GM19395 (cell line): ENCODE measurements around the gene LRRN3.

Source experiments
- ATAC-seq: cut with Tn5 transposase; IDR thresholded peaks from one replicate; pipeline ENCODE4 v1.9.1; 2021; ENCODE audit warnings: mild to moderate bottlenecking, moderate library complexity; ENCODE audit not compliant: unreplicated experiment

LRRN3 gene

GRCh38 chr7:111076205-111076604 lies 14.7 kb upstream of the LRRN3 start:
- ATAC-seq = no peak

DNA sequence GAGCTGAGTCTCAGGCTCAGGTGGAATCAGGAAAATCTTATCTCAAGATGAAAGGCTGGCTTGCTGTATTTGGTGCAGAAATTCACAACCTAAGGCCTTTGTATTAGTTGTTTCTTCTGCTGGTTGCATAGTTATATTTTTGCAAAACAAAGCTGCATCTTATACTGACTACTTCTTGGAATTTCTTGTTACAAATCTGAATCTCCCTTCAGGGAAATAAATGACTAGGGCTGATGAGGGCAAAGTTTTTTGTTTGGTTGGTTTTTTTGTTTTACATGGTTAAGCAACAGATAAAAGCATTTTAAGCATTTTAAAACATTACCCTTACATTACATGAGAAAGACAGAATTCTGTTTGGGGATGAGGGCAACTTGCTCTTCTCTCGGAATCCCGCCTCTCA lies 13.9 kb upstream of the LRRN3 start:
- no peak for ATAC-seq

DNA sequence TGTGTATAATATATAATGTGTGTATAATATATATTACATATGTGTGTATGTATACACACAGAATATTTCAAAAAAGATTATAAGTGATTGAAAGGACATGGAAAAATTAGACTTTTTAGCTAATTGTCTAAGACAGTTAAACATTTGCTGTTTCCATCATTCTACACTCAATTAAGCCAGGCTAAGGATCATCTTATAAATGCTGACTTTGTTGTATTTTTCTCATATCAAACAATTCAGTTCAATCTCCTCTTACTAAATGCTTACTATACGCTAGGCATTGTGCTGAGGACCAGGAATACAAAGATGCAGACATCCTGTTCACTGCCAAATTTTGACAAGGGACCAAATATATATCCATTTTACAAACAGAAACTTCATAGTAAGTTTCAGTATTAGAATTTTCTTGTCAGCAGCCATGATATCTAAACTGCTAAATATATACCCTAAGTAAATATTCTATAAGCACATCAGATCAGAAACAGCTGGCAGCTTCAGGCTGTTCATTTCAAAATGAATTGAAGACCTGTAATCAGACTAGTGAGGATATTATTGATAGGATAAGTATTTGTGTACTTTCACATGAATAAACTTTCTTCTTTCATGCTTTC lies 10.3 kb upstream of the LRRN3 start:
- peak; percentile 24 for ATAC-seq

DNA sequence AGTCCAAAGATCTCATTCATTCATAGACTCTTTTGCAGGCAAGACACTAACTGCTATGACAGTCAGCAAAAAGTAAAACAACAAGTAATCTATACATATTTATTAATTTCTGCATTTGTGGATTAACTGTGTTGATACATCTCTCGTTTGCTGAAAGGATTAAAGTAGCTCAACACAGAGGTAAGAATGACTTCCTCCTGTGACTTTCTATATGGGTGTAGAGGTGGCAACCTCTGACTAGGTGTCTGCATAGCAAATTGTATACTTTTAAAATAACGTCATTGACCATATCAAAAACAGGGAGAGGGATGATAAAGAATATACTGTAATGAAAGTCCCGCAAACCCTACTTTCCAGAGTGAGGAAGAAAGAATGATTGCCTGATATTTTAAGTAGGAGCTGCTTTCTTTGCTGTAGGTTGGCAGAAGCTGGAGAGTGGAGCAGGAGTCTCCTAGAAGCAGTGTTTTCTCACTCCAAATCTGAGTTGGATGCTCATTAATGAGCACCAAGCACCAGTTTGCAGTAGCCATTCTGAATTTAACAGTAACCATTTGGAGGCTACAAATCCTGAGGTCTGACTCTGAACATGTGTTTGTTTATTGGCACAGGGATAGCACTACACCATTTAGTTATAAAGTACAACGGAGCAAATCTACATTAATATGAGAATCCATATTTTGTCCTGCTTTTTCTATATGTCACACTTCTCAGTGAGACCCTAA lies 9.2 kb upstream of the LRRN3 start:
- ATAC-seq = no peak

DNA sequence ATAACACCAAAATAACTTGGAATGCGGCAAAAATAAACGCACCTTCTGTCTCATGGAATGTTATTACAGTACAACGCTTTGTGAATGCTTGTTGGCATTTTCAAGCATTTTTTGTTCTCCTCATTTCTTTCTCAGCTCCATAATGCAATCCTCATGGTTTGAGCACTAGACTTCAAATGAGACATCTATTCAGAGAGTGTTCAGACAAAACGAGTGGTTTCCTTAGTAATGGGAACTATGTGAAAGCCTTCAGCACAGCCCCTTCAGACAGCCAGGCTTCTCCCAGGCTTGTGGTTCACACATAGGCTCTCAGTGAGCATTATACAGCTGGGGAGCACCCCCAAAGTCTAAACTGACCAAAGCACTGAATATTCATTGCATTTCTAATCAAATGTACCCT lies 8.6 kb upstream of the LRRN3 start:
- ATAC-seq = no peak

GRCh38 chr7:111083413-111083812 lies 7.5 kb upstream of the LRRN3 start:
- ATAC-seq = peak; percentile 99

- ATAC-seq = no peak
Measured at GRCh38 chr7:111085356-111085755, 5.6 kb upstream of the LRRN3 start.

DNA sequence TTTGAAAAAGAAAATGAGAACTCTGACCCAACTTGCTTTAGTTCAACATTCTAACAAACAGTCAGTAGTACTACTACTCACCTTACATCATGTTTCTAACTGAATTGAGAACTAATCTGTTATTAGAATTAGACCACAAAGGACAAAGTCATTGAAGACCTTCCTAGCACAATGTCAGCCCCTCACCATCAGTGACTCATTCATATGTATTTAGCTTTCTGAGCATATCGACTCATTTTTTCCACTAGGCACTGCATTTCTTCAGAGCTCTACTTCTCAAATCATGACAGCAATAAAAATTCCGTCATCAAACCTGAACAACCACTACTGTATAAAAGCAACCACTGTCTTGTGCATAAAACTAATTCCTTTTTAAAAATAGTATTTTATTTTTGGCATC lies 4.4 kb upstream of the LRRN3 start:
- ATAC-seq = no peak

GRCh38 chr7:111088328-111088727 lies 2.6 kb upstream of the LRRN3 start:
- ATAC-seq = no peak

- ATAC-seq = peak; percentile 40
Measured at GRCh38 chr7:111089822-111090426, 1.0 kb upstream of the LRRN3 start.

DNA sequence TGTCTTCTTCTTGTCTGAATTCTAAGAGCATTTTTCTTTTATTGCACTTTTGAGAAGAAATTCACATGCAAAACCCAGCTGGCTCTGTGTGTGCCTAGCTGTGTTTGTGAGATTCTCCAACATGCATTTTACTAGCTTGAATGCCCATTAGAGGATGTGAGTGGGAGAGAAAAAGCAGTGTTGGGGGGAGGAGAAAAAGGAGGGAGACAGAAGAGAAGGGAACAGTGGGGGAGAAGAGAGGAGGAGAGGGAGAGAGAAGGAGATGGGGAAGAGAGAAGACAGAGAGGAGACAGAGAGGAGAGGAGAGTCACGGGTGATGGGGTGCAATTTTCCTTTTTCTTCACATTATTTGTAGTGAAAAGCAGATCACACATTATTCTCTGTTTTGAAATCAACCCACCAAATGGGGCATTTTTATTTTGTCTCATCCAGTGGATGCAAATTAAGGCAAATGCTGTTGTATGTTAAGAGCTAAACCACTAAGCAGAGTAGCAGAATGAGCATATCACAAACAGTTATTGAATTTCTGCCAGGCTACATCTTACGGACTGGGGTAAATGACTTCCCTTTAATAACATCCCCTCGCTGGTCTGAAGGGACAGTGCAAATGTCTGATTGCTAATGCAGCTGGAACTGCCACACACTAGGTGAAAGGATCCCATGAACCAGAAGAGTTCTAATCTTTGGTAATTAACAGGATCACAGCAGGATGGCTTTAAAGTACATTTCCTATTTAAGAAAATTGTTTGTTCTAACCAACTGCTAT lies 849 bp downstream of the LRRN3 start:
- no peak for ATAC-seq

DNA sequence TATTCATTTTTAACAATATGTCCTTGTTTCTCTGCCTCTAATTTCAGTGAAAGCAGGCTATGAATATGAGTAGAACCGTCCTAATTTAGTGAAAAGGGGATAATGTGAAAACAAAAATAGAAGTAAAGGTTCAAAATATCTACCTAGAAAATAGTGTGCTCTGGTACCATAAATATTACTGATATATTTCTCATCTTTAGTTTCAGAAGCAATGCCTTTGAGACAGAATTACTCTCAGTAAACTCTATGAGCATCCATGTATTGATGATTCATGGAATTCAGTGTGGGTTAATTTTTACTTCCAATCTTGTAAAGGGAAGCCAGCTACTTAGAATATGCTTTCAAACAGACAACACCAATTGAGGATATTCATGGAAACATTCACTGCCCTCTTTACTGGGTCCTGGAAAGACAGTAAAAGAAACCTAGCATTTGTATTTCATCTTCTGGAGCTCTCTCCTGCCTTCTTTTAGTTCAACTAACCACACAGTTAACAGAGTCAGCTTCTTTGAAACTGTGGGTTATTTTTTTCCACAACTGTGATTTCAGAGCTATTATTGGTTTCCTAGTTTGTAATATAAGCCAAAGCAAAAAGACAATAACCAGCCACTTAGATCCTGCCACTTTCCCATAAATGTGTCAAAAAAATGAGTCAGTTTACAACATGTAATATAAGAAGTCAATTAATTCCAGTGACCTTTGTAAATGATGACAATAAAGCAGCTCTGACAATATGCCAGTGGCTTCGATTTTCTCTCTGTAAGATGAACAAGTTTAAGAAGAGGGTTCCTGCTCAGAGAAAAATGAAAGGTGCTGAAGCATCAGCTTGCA lies 1.7 kb downstream of the LRRN3 start:
- peak; percentile 59 for ATAC-seq

- ATAC-seq = no peak
Measured at GRCh38 chr7:111093496-111093895, 2.6 kb downstream of the LRRN3 start.

DNA sequence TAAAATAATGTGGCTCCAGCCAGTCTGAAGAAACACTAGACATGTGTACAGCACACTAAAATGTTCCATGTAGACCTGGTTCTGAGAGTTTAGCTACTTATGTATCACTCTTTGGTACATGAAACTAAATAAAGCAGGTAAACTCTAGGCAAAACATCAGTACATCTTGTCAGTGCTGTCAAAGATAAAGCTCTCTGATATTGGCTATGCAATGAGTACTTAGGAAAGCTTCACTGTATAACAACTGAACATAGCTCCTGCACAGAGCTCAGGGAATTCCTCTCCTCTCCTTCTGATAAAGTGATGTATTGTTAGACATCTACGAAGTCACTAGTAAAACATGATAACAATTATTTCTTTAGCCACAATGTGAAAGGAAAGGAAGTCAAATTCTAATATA lies 3.5 kb downstream of the LRRN3 start:
- no peak for ATAC-seq

DNA sequence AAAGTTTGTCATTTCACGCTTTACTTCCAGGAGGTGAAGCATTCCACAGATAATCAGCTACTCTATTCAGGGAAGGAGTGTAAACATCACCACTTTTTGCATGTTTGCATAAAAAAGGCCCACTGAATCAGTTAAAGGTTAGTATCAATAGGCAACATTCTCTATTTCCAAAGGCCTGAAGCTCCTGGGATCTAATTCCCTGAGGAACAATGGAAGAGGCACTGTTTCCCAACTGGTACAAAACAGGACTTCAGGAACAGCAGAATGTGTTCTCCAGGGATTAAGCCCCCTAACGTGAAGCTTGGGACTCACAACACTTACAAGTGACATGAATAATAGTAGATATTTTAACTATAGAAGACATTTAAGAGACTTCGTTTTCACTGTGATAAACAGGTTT lies 6.1 kb downstream of the LRRN3 start:
- ATAC-seq = no peak

- peak; percentile 89 for ATAC-seq
Measured at GRCh38 chr7:111098011-111098925, 7.3 kb downstream of the LRRN3 start.

GRCh38 chr7:111098926-111099250 lies 8.0 kb downstream of the LRRN3 start:
- peak; percentile 16 for ATAC-seq

DNA sequence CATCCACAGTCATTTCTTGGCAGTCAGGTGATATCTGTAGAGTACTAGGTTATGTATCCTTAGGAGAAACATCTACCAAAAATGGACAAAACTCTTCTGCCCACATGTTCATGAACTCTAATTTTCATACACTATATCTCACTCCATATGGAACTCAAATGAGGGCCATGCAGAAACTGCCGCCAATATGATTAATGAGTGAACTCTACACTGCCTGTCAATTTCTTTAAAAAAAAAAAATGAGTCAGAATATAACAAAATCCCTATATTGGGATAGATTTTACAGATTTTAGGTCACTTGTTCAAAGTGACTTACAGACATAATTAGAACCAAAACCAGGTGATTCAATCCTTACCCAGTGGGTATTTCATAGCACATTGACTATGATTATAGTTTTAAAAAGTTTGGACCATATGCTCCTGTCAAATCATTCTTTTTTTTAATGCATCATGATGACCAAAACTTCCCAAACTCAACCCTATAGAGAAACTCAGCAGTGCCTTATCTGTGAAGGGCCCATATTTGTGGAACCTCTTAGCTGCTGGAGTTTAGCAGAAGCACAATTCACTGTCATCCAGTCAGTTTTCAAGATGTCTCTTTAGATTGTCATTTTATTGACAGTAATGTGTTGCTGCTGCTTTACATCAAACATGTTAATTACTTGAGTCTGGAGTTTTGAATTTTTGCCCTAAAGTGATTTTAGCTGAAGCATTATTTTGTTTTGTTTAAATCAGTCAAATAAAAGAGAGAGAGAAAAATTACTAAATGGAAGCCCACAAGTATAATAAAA lies 11.1 kb downstream of the LRRN3 start:
- ATAC-seq = no peak

DNA sequence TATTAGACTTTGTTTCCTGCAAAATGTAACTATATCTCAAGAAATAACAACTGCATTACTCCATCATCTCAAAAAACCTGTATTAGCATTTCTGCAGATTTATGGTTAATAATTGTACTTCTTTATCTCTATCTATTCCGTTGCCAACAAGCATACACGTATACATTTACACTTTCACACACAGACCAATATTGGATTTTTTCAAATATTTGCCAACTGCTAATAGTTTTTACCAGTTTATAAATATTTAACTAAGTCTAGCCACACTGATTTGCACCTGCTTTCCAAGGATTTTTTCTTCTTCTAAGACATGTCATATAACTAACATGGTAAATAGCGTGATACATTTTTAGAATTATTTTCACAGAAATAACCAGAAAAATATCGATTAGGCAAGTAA lies 12.2 kb downstream of the LRRN3 start:
- no peak for ATAC-seq
